K562 (cell line): ENCODE measurements around the gene PCYT1A. TPM values are rescaled to one million over a fixed set of nuclear protein-coding genes. Genes with fewer than 3 reads are reported as not detected.
A peak's percentile ranks its signal among the peaks of the same experiment; 100 is the strongest.

Experiments used
- GTF2E2 ChIP-seq: fragments of 200-800 bp; sonication (Bioruptor generic); IDR thresholded peaks from 2 replicates; pipeline ENCODE4 v1.6.1; 2016; ENCODE audit warnings: missing genetic modification characterization, missing compliant biosample characterization
- HNRNPH1 ChIP-seq: fragments of 200-400 bp; formaldehyde crosslinking; optimal IDR thresholded peaks from 2 replicates; pipeline ENCODE3; 2017; ENCODE audit warnings: low read depth, mild to moderate bottlenecking, low read length, moderate library complexity
- IRF2 ChIP-seq: sonication (generic); formaldehyde crosslinking; IDR thresholded peaks from 2 replicates; pipeline ENCODE4 v1.8.1; 2022; ENCODE audit warnings: mild to moderate bottlenecking, missing genetic modification reagents
- NR1H2 ChIP-seq: sonication (generic); formaldehyde crosslinking; IDR thresholded peaks from 2 replicates; pipeline ENCODE4 v1.4.0; 2020; ENCODE audit warnings: mild to moderate bottlenecking, missing genetic modification reagents
- NR2C1 ChIP-seq, 2 experiments: fragments of 450-650 bp; IDR thresholded peaks; 2 replicates each; pipeline ENCODE4 v1.6.1; 2017; ENCODE audit warnings: mild to moderate bottlenecking in 2 of 2, antibody characterized with exemption in 1 of 2, inconsistent platforms in 1 of 2, missing compliant biosample characterization in 1 of 2, missing genetic modification characterization in 1 of 2
- POLR2A ChIP-seq: fragments of 450-650 bp; conservative IDR thresholded peaks from 2 replicates; pipeline ENCODE4 v1.6.1; 2016
- RHOXF2B ChIP-seq: fragments of 250-450 bp; sonication (Bioruptor Pico); conservative IDR thresholded peaks from 2 replicates; pipeline ENCODE4 v1.5.1; 2021
- TAF1 ChIP-seq: IDR thresholded peaks from 2 replicates; pipeline ENCODE4 v1.6.1; 2011; ENCODE audit warnings: mild to moderate bottlenecking, low read length, moderate library complexity; ENCODE audit not compliant: insufficient read depth, control insufficient read depth, severe bottlenecking; ENCODE audit errors: extremely low read depth
- ZNF121 ChIP-seq: sonication (generic); formaldehyde crosslinking; conservative IDR thresholded peaks from 2 replicates; pipeline ENCODE4 v1.8.0; 2022; ENCODE audit warnings: missing genetic modification reagents
- ZNF444 ChIP-seq: fragments of 250-450 bp; sonication (Bioruptor Pico); IDR thresholded peaks from 2 replicates; pipeline ENCODE4 v1.4.0; 2020; ENCODE audit warnings: mild to moderate bottlenecking, moderate library complexity
- ZNF695 ChIP-seq: fragments of 450-650 bp; formaldehyde crosslinking; IDR thresholded peaks from 2 replicates; pipeline ENCODE4 v1.4.0; 2020; ENCODE audit warnings: mild to moderate bottlenecking, moderate library complexity
- ZNF76 ChIP-seq: fragments of 250-450 bp; sonication (Bioruptor Pico); IDR thresholded peaks from 2 replicates; pipeline ENCODE4 v1.4.0; 2020; ENCODE audit warnings: mild to moderate bottlenecking, moderate library complexity, borderline replicate concordance
- polyA plus RNA-seq, 8 experiments: library from polyadenylated mRNA; depleted of rRNA in 4 of 8; stranded (reverse) in 5 of 8; unstranded in 3 of 8; fragments of >200 nt; fragmentation: Nextera tagmentation in 2 of 8; fragmentation: Illumina TruSeq in 1 of 8; extraction: Ambion mirVana in 2 of 8; extraction: Trizol in 1 of 8; gene quantifications; 2 replicates each; pipeline versions ENCODE4 v1.2.1 to v1.2.3, GENCODE V29; 2011 to 2014; ENCODE audit warnings: inconsistent platforms in 1 of 8, missing spikeins in 1 of 8
- total RNA-seq, 7 experiments: library from RNA; depleted of rRNA in 6 of 7; stranded (reverse); fragments of >200 nt in 6 of 7; fragmentation: Illumina TruSeq in 2 of 7; extraction: Trizol in 2 of 7; gene quantifications; 2 replicates each; pipeline versions ENCODE4 v1.2.1 to v1.2.3, GENCODE V29; 2011 to 2021; ENCODE audit warnings: low replicate concordance in 1 of 7
- TF ChIP-seq, protein P1 (sequence below), 2 experiments: IDR thresholded peaks; 2 replicates each; pipeline ENCODE4 v1.6.1; 2011; ENCODE audit warnings: borderline replicate concordance in 1 of 2, control low read depth in 1 of 2, low read depth in 1 of 2, low read length in 1 of 2, mild to moderate bottlenecking in 1 of 2, mixed read lengths in 1 of 2, moderate library complexity in 1 of 2; ENCODE audit not compliant: insufficient read depth in 1 of 2, insufficient read length in 1 of 2, poor library complexity in 1 of 2, severe bottlenecking in 1 of 2; ENCODE audit errors: extremely low read depth in 1 of 2
- TF ChIP-seq, protein P2 (sequence below): sonication (generic); formaldehyde crosslinking; IDR thresholded peaks from 2 replicates; pipeline ENCODE4 v1.5.0; 2020; ENCODE audit warnings: missing genetic modification reagents
- TF ChIP-seq, protein P3 (sequence below): sonication (generic); formaldehyde crosslinking; IDR thresholded peaks from 2 replicates; pipeline ENCODE4 v1.8.0; 2022; ENCODE audit warnings: mild to moderate bottlenecking, missing genetic modification reagents, borderline replicate concordance
- TF ChIP-seq, protein P4 (sequence below): fragments of 450-650 bp; IDR thresholded peaks from 2 replicates; pipeline ENCODE4 v1.6.1; 2017; ENCODE audit warnings: antibody characterized with exemption, mild to moderate bottlenecking
- TF ChIP-seq, protein P5 (sequence below): fragments of 250-450 bp; sonication (Bioruptor Pico); IDR thresholded peaks from 2 replicates; pipeline ENCODE4 v1.8.0; 2021; ENCODE audit warnings: mild to moderate bottlenecking, moderate library complexity

PCYT1A gene
- total and polyA plus RNA-seq, 9 of the 15 experiments (the other 6 are each of a cell fraction or from before 2014, with no cell fraction given) = 13.4 to 62.8 (median 49.4) TPM

DNA sequence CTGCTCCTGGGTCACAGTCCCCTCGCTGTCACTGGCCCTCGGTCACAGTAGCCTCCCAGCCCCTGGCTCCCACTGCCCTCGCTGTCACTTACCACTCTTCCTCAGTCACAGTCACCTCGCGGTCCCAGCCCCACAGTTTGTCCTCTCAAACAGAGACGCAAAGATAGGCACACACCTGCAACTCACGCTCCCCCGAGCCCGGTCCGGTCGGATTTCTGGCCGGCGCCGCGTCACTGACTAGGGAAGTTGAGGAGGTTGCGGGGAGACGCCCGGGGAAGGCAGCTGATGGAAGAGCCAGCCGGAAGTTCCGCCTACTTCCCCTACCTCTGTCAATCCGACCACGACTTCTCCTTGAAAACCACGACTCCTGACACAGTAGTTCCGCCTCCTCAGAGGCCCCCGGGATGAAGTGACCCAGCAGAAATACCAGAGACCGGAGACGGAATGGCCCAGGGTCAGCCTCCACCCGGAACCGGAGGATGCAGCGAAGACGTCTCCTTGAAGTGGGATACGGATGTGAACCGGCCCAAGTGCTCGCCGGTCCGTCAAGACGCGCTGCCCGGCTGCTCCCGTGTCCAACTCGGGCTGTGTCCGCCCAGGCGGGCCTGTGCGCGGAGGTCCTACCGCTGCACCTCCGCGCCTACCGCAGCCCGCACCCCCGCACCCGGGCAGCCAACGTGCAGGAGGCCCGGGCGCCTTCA lies at the start of gene PCYT1A (continued):
- TF ChIP-seq NR2C1 (IDR thresholded peaks at IDR 0.05) = peak; percentile 80
- peak; percentile 89 for TF ChIP-seq NR2C1 (tag; IDR thresholded peaks at IDR 0.05)
- TF ChIP-seq, protein P1, sequence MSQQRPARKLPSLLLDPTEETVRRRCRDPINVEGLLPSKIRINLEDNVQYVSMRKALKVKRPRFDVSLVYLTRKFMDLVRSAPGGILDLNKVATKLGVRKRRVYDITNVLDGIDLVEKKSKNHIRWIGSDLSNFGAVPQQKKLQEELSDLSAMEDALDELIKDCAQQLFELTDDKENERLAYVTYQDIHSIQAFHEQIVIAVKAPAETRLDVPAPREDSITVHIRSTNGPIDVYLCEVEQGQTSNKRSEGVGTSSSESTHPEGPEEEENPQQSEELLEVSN (IDR thresholded peaks at IDR 0.05; ENCODE audit: borderline replicate concordance in 1 of 2, extremely low read depth in 1 of 2, insufficient read depth in 1 of 2, insufficient read length in 1 of 2, low read depth in 1 of 2, low read length in 1 of 2, poor library complexity in 1 of 2, severe bottlenecking in 1 of 2) = peak in 1 of 2 experiments; percentile 30
- TF ChIP-seq HNRNPH1 = no peak
- TF ChIP-seq POLR2A = peak; percentile 96
- TF ChIP-seq ZNF695 = no peak
- TF ChIP-seq IRF2 (CRISPR knock-in tag) = 0 out of 2 replicates have a peak, but pooled peaks have one; percentile 5
- TF ChIP-seq, protein P2, sequence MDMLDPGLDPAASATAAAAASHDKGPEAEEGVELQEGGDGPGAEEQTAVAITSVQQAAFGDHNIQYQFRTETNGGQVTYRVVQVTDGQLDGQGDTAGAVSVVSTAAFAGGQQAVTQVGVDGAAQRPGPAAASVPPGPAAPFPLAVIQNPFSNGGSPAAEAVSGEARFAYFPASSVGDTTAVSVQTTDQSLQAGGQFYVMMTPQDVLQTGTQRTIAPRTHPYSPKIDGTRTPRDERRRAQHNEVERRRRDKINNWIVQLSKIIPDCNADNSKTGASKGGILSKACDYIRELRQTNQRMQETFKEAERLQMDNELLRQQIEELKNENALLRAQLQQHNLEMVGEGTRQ (CRISPR knock-in tag) = no peak
- TF ChIP-seq NR1H2 (CRISPR knock-in tag) = 0 out of 2 replicates have a peak, but pooled peaks have one; percentile 91
- peak; percentile 72; the same call in 1 of the 2 replicates for TF ChIP-seq GTF2E2
- TF ChIP-seq TAF1 = peak; percentile 92
- TF ChIP-seq ZNF121 = no peak
- TF ChIP-seq RHOXF2B (CRISPR knock-in tag) = no peak
- TF ChIP-seq, protein P3, sequence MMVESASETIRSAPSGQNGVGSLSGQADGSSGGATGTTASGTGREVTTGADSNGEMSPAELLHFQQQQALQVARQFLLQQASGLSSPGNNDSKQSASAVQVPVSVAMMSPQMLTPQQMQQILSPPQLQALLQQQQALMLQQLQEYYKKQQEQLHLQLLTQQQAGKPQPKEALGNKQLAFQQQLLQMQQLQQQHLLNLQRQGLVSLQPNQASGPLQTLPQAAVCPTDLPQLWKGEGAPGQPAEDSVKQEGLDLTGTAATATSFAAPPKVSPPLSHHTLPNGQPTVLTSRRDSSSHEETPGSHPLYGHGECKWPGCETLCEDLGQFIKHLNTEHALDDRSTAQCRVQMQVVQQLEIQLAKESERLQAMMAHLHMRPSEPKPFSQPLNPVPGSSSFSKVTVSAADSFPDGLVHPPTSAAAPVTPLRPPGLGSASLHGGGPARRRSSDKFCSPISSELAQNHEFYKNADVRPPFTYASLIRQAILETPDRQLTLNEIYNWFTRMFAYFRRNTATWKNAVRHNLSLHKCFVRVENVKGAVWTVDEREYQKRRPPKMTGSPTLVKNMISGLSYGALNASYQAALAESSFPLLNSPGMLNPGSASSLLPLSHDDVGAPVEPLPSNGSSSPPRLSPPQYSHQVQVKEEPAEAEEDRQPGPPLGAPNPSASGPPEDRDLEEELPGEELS = 0 out of 2 replicates have a peak, but pooled peaks have one; percentile 48
- TF ChIP-seq, protein P4, sequence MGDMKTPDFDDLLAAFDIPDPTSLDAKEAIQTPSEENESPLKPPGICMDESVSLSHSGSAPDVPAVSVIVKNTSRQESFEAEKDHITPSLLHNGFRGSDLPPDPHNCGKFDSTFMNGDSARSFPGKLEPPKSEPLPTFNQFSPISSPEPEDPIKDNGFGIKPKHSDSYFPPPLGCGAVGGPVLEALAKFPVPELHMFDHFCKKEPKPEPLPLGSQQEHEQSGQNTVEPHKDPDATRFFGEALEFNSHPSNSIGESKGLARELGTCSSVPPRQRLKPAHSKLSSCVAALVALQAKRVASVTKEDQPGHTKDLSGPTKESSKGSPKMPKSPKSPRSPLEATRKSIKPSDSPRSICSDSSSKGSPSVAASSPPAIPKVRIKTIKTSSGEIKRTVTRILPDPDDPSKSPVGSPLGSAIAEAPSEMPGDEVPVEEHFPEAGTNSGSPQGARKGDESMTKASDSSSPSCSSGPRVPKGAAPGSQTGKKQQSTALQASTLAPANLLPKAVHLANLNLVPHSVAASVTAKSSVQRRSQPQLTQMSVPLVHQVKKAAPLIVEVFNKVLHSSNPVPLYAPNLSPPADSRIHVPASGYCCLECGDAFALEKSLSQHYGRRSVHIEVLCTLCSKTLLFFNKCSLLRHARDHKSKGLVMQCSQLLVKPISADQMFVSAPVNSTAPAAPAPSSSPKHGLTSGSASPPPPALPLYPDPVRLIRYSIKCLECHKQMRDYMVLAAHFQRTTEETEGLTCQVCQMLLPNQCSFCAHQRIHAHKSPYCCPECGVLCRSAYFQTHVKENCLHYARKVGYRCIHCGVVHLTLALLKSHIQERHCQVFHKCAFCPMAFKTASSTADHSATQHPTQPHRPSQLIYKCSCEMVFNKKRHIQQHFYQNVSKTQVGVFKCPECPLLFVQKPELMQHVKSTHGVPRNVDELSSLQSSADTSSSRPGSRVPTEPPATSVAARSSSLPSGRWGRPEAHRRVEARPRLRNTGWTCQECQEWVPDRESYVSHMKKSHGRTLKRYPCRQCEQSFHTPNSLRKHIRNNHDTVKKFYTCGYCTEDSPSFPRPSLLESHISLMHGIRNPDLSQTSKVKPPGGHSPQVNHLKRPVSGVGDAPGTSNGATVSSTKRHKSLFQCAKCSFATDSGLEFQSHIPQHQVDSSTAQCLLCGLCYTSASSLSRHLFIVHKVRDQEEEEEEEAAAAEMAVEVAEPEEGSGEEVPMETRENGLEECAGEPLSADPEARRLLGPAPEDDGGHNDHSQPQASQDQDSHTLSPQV = 0 out of 2 replicates have a peak, but pooled peaks have one; percentile 23
- TF ChIP-seq ZNF76 = no peak
- TF ChIP-seq, protein P5, sequence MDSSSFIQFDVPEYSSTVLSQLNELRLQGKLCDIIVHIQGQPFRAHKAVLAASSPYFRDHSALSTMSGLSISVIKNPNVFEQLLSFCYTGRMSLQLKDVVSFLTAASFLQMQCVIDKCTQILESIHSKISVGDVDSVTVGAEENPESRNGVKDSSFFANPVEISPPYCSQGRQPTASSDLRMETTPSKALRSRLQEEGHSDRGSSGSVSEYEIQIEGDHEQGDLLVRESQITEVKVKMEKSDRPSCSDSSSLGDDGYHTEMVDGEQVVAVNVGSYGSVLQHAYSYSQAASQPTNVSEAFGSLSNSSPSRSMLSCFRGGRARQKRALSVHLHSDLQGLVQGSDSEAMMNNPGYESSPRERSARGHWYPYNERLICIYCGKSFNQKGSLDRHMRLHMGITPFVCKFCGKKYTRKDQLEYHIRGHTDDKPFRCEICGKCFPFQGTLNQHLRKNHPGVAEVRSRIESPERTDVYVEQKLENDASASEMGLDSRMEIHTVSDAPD (CRISPR knock-in tag) = no peak
- no peak for TF ChIP-seq ZNF444 (CRISPR knock-in tag)
